Dedifferentiated amniotic fluid mesenchymal stem cell (primary cell): ENCODE measurements around the gene CSNK2A2.

Source experiments
- DNase-seq: peaks from one replicate; pipeline ENCODE4 v3.0.0-alpha.2; 2016; ENCODE audit errors: extremely low spot score

CSNK2A2 gene

DNA sequence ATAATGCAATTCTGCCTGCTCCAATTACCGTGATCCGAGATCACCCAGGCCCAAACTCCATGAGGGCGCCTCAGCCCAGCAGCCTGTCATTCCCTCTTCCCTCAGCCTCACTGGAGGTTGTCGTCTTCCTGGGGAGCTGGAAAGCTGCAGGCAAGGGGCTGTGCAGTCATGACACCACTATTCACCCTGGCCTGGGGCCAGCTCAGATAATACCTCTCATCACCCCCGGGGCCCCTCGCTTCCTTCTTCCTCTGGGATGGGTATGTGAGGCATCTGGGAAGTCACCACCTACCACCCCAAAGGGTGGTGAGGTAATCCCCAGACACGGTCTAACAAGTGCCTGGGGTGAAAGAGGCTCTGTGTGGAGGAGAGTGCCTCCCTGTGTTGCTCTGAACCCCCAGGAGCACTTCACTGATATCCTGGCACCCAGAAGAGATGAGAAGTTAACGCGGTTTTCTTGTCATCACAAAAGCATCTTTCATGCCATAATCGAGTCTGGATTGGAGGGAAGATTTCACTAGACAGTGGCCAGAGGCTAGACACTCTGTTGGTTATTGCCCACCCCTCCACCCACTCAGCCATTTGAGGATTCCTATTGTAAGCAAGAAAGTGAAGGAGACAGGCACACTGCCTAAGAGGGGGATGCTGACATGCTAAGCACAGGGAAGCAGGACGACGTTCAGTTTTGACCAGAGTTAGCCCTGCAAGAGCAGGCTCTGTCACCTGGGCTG is 87.2 kb downstream of the CSNK2A2 start:
- DNase-seq: no peak

DNA sequence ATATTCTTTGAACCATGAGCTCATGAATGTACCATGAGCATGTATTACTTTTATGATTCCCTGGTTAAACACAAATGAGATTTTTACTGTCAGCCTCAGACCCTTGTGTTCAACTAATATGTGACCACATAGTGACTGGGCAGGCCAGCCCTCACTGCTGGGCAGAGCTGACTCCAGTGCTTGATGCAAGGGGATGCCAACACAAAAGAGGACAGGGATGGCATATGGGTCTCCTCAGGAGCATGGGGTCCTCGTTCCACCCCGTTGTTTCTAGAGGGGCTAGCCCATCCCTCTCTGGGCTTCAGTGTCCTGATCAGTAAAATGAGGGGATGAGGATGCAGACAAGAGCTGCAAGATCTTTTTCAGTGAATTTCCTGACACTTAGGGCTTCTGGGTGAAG is 88.0 kb downstream of the CSNK2A2 start:
- no peak for DNase-seq

DNA sequence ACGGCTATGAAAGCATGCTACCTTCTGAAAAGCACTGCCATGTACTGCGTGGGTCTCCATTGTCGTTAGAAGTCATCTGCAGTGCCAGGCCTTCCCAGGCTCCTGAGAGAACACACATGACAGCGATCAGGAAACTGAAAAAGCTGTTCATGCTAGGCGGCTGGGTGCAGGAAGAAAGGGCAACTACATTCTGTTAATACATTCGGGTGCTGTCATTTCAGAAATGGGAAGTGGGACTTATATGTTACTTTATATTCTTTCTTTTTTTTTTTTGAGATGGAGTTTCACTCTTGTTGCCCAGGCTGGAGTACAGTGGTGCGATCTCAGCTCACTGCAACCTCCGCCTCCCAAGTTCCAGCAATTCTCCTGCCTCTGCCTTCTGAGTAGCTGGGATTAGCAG is 88.6 kb downstream of the CSNK2A2 start:
- no peak for DNase-seq
